HCT116 (cell line): ENCODE measurements around the gene AGBL3.

Source experiments
- ATF3 ChIP-seq: IDR thresholded peaks from 2 replicates; pipeline ENCODE4 v1.6.1; 2012
- EZH2phosphoT487 ChIP-seq: fragments of 200-600 bp; IDR thresholded peaks from 2 replicates; pipeline ENCODE4 v1.6.1; 2018; ENCODE audit warnings: antibody characterized with exemption, borderline replicate concordance
- POLR2A ChIP-seq: IDR thresholded peaks from 2 replicates; pipeline ENCODE4 v1.7.0; 2011; ENCODE audit warnings: borderline replicate concordance; ENCODE audit not compliant: insufficient read depth, insufficient read length; ENCODE audit errors: extremely low read depth
- POLR2AphosphoS5 ChIP-seq: IDR thresholded peaks from 2 replicates; pipeline ENCODE4 v1.6.1; 2011; ENCODE audit warnings: mild to moderate bottlenecking, low read depth, low read length, moderate library complexity
- RAD21 ChIP-seq: IDR thresholded peaks from 2 replicates; pipeline ENCODE4 v1.6.1; 2012; ENCODE audit warnings: low read depth, mild to moderate bottlenecking
- TF ChIP-seq, protein P1 (sequence below), 3 experiments: fragments of 200-600 bp in 1 of 3; sonication (generic) in 1 of 3; IDR thresholded peaks in 2 of 3; conservative IDR thresholded peaks in 1 of 3; 2 replicates each; pipeline ENCODE4 v1.5.1; 2012 to 2017; ENCODE audit warnings: low read depth in 2 of 3, low read length in 2 of 3, antibody characterized with exemption in 1 of 3, borderline replicate concordance in 1 of 3, control low read depth in 1 of 3, mild to moderate bottlenecking in 1 of 3, mixed read lengths in 1 of 3, mixed run types in 1 of 3, moderate library complexity in 1 of 3; ENCODE audit not compliant: insufficient read depth in 1 of 3
- TF ChIP-seq, protein P2 (sequence below): IDR thresholded peaks from 2 replicates; pipeline ENCODE4 v1.6.1; 2012; ENCODE audit warnings: low read depth
- TF ChIP-seq, protein P3 (sequence below): IDR thresholded peaks from 2 replicates; pipeline ENCODE4 v1.6.1; 2012

DNA sequence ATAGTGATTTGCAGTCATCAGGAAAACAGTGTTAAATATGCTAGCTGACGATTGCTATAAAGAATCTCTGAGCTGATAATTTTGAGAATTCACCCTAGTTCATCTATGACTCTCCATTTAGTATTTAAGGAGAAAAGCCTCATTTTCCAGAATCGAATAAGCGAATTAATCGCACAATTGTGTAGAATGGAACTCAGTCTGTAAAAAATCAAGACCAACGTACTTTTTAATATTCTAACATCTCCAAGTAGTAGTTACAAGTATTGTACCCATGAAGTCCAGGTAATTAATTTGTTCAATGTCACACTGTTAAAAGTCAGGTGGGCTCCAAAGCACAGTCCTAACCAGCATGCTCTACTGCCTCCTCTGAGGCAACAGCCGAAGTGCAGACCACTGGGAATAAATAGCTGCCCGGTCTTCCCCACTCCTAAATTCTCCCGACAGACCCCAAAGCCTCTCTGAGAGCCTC is 380 bp upstream of the AGBL3 start:
- TF ChIP-seq, protein P1, sequence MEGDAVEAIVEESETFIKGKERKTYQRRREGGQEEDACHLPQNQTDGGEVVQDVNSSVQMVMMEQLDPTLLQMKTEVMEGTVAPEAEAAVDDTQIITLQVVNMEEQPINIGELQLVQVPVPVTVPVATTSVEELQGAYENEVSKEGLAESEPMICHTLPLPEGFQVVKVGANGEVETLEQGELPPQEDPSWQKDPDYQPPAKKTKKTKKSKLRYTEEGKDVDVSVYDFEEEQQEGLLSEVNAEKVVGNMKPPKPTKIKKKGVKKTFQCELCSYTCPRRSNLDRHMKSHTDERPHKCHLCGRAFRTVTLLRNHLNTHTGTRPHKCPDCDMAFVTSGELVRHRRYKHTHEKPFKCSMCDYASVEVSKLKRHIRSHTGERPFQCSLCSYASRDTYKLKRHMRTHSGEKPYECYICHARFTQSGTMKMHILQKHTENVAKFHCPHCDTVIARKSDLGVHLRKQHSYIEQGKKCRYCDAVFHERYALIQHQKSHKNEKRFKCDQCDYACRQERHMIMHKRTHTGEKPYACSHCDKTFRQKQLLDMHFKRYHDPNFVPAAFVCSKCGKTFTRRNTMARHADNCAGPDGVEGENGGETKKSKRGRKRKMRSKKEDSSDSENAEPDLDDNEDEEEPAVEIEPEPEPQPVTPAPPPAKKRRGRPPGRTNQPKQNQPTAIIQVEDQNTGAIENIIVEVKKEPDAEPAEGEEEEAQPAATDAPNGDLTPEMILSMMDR (IDR thresholded peaks at IDR 0.05 in 2 of 3, conservative IDR thresholded peaks at IDR 0.05 in 1 of 3; ENCODE audit: borderline replicate concordance in 1 of 3, insufficient read depth in 1 of 3, low read depth in 2 of 3, low read length in 2 of 3): no peak
- TF ChIP-seq, protein P2, sequence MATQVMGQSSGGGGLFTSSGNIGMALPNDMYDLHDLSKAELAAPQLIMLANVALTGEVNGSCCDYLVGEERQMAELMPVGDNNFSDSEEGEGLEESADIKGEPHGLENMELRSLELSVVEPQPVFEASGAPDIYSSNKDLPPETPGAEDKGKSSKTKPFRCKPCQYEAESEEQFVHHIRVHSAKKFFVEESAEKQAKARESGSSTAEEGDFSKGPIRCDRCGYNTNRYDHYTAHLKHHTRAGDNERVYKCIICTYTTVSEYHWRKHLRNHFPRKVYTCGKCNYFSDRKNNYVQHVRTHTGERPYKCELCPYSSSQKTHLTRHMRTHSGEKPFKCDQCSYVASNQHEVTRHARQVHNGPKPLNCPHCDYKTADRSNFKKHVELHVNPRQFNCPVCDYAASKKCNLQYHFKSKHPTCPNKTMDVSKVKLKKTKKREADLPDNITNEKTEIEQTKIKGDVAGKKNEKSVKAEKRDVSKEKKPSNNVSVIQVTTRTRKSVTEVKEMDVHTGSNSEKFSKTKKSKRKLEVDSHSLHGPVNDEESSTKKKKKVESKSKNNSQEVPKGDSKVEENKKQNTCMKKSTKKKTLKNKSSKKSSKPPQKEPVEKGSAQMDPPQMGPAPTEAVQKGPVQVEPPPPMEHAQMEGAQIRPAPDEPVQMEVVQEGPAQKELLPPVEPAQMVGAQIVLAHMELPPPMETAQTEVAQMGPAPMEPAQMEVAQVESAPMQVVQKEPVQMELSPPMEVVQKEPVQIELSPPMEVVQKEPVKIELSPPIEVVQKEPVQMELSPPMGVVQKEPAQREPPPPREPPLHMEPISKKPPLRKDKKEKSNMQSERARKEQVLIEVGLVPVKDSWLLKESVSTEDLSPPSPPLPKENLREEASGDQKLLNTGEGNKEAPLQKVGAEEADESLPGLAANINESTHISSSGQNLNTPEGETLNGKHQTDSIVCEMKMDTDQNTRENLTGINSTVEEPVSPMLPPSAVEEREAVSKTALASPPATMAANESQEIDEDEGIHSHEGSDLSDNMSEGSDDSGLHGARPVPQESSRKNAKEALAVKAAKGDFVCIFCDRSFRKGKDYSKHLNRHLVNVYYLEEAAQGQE: no peak
- TF ChIP-seq, protein P3, sequence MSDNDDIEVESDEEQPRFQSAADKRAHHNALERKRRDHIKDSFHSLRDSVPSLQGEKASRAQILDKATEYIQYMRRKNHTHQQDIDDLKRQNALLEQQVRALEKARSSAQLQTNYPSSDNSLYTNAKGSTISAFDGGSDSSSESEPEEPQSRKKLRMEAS: no peak
- no peak for TF ChIP-seq EZH2phosphoT487
- no peak for TF ChIP-seq ATF3
- no peak for TF ChIP-seq RAD21
- TF ChIP-seq POLR2A: no peak
- TF ChIP-seq POLR2AphosphoS5: no peak
